ENCODE data around the gene TYW1B.
"Not testable (repeated sequence)": the region's sequence is repeated elsewhere in the genome, so short reads cannot be mapped to it uniquely, and the experiment has no call there.

Gene TYW1B

GRCh38 chr7:72670850-72671249 lies 157.2 kb downstream of the TYW1B start:
- DNase-seq; in situ Hi-C loops (cut with HindIII; ENCODE audit: low pct_ligation_motif_present, low pct_unique_long_range_greater_than_20kb, low sequenced_read_pairs): not testable (repeated sequence)

GRCh38 chr7:72668435-72668834 lies 159.6 kb downstream of the TYW1B start:
- in situ Hi-C loops (cut with HindIII; ENCODE audit: low pct_ligation_motif_present, low pct_unique_long_range_greater_than_20kb, low sequenced_read_pairs); DNase-seq: not testable (repeated sequence)

GRCh38 chr7:72667049-72667448 lies 161.0 kb downstream of the TYW1B start:
- in situ Hi-C loops (cut with HindIII; ENCODE audit: low pct_ligation_motif_present, low pct_unique_long_range_greater_than_20kb, low sequenced_read_pairs); DNase-seq: not testable (repeated sequence)

- DNase-seq; in situ Hi-C loops (cut with HindIII; ENCODE audit: low pct_ligation_motif_present, low pct_unique_long_range_greater_than_20kb, low sequenced_read_pairs): not testable (repeated sequence)
These were observed 179.4 kb downstream of the TYW1B start for GRCh38 chr7:72648574-72648973.

GRCh38 chr7:72643708-72644107 lies 184.3 kb downstream of the TYW1B start:
- in situ Hi-C loops (cut with HindIII; ENCODE audit: low pct_ligation_motif_present, low pct_unique_long_range_greater_than_20kb, low sequenced_read_pairs); DNase-seq: not testable (repeated sequence)

GRCh38 chr7:72641485-72642248 lies 186.3 kb downstream of the TYW1B start:
- DNase-seq; in situ Hi-C loops (cut with HindIII; ENCODE audit: low pct_ligation_motif_present, low pct_unique_long_range_greater_than_20kb, low sequenced_read_pairs): not testable (repeated sequence)

- DNase-seq; in situ Hi-C loops (cut with HindIII; ENCODE audit: low pct_ligation_motif_present, low pct_unique_long_range_greater_than_20kb, low sequenced_read_pairs): not testable (repeated sequence)
These were observed 187.3 kb downstream of the TYW1B start for GRCh38 chr7:72640740-72641139.

- in situ Hi-C loops (cut with HindIII; ENCODE audit: low pct_ligation_motif_present, low pct_unique_long_range_greater_than_20kb, low sequenced_read_pairs); DNase-seq: not testable (repeated sequence)
These were observed 192.6 kb downstream of the TYW1B start for GRCh38 chr7:72635273-72635908.

GRCh38 chr7:72632765-72633292 lies 195.2 kb downstream of the TYW1B start:
- in situ Hi-C loops (cut with HindIII; ENCODE audit: low pct_ligation_motif_present, low pct_unique_long_range_greater_than_20kb, low sequenced_read_pairs); DNase-seq: not testable (repeated sequence)

GRCh38 chr7:72628375-72628774 lies 199.6 kb downstream of the TYW1B start:
- in situ Hi-C loops (cut with HindIII; ENCODE audit: low pct_ligation_motif_present, low pct_unique_long_range_greater_than_20kb, low sequenced_read_pairs); DNase-seq: not testable (repeated sequence)

GRCh38 chr7:72626428-72627011 lies 201.5 kb downstream of the TYW1B start:
- in situ Hi-C loops (cut with HindIII; ENCODE audit: low pct_ligation_motif_present, low pct_unique_long_range_greater_than_20kb, low sequenced_read_pairs); DNase-seq: not testable (repeated sequence)

- DNase-seq; in situ Hi-C loops (cut with HindIII; ENCODE audit: low pct_ligation_motif_present, low pct_unique_long_range_greater_than_20kb, low sequenced_read_pairs): not testable (repeated sequence)
These were observed 202.1 kb downstream of the TYW1B start for GRCh38 chr7:72625721-72626423.

- in situ Hi-C loops (cut with HindIII; ENCODE audit: low pct_ligation_motif_present, low pct_unique_long_range_greater_than_20kb, low sequenced_read_pairs), result no loop called here
- no peak for DNase-seq
These were observed 205.5 kb downstream of the TYW1B start for GRCh38 chr7:72622532-72622931.

- in situ Hi-C loops (cut with HindIII; ENCODE audit: low pct_ligation_motif_present, low pct_unique_long_range_greater_than_20kb, low sequenced_read_pairs), result not testable (repeated sequence)
These were observed 206.2 kb downstream of the TYW1B start for GRCh38 chr7:72621761-72622187.

GRCh38 chr7:72620923-72621322 lies 207.1 kb downstream of the TYW1B start:
- DNase-seq, result not testable (repeated sequence)

More at GRCh38 chr7:72621761-72622187, 206.2 kb downstream of the TYW1B start:
- not testable (repeated sequence) for DNase-seq

GRCh38 chr7:72618435-72619180 lies 209.4 kb downstream of the TYW1B start:
- in situ Hi-C loops (cut with HindIII; ENCODE audit: low pct_ligation_motif_present, low pct_unique_long_range_greater_than_20kb, low sequenced_read_pairs); DNase-seq: not testable (repeated sequence)

More at GRCh38 chr7:72620923-72621322, 207.1 kb downstream of the TYW1B start:
- in situ Hi-C loops (cut with HindIII; ENCODE audit: low pct_ligation_motif_present, low pct_unique_long_range_greater_than_20kb, low sequenced_read_pairs), result not testable (repeated sequence)

GRCh38 chr7:72609761-72610160 lies 218.2 kb downstream of the TYW1B start:
- in situ Hi-C loops (cut with HindIII; ENCODE audit: low pct_ligation_motif_present, low pct_unique_long_range_greater_than_20kb, low sequenced_read_pairs); DNase-seq: not testable (repeated sequence)

- in situ Hi-C loops (cut with HindIII; ENCODE audit: low pct_ligation_motif_present, low pct_unique_long_range_greater_than_20kb, low sequenced_read_pairs); DNase-seq: not testable (repeated sequence)
These were observed 220.0 kb downstream of the TYW1B start for GRCh38 chr7:72607988-72608387.
